GM21529 (cell line): ENCODE measurements around the gene MKI67.

ENCODE experiments used
- ATAC-seq: cut with Tn5 transposase; IDR thresholded peaks from one replicate; pipeline ENCODE4 v1.9.1; 2021; ENCODE audit not compliant: unreplicated experiment

Gene MKI67

DNA sequence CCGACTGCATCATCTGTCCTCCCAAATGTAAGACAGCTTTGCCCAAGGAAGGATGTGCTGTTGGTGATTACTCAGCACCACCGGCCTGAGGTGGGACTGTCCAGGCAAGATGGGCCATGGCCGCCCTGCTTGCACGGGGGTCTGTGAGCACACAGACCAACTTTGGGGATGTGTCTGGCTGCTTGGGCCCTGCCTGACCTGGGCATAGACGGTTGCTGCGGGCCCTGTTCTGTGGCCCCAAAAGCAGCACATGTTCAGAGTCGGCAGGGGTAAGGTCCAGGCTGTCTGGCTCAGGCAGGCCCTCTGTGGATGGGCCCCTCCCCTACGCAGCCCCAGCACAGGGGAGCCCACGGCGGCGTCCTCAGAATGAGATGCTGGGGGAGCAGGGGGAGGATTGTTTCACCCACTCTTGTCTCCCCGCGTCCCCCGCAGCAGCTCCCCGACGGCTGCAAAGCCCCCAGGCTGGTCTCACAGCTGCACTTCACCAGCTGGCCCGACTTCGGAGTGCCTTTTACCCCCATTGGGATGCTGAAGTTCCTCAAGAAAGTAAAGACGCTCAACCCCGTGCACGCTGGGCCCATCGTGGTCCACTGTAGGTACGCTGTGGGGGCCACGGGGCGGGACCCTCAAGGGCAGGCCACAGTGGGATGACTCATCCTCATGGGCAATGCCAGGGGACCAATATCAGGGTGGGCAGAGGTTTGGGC is 58.4 kb downstream of the MKI67 start:
- no peak for ATAC-seq

DNA sequence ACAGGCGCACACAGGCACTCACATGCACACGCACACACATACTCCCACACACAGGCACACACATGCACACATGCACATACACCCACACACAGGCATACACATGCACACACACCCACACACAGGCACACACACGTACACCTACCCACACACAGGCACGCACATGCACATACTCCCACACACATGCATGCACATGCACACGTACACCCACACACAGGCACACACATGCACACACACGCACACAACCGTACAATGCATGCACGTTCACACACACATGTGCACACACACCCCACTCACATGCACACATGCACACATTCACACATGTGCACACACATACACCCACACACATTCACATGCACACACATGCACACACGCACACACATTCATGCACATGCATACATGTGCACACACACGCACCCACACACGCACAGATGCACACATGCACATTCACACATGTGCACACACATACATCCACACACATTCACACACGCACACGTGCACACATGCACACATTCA is 59.3 kb downstream of the MKI67 start:
- ATAC-seq = no peak

DNA sequence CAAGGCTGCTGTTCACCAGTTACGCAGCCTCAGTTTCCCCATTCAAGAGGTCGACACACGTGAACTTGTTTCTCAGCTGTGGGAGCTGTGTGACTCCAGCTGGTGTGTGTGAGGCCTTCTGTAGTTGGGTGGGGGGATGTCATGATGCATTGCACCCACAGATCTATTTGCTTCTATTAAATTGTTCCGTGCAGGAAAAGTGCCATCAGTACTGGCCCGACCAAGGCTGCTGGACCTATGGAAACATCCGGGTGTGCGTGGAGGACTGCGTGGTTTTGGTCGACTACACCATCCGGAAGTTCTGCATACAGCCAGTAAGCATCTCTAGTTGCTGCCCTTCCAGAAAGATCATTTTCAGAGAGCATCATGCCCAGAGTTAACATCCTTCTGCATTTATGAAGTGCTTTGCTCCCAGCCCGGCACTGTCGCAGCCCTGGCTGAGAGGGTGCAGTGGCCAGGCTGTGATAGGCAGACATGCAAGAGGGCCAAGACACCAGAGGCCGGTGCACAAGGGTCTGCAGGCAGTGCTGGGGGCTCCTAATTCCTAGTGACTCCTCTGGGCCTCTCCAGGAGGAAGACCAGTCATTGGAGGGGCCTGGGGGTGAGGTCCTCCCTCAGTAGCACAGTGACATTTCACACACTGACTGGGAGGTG is 60.2 kb downstream of the MKI67 start:
- ATAC-seq = no peak

DNA sequence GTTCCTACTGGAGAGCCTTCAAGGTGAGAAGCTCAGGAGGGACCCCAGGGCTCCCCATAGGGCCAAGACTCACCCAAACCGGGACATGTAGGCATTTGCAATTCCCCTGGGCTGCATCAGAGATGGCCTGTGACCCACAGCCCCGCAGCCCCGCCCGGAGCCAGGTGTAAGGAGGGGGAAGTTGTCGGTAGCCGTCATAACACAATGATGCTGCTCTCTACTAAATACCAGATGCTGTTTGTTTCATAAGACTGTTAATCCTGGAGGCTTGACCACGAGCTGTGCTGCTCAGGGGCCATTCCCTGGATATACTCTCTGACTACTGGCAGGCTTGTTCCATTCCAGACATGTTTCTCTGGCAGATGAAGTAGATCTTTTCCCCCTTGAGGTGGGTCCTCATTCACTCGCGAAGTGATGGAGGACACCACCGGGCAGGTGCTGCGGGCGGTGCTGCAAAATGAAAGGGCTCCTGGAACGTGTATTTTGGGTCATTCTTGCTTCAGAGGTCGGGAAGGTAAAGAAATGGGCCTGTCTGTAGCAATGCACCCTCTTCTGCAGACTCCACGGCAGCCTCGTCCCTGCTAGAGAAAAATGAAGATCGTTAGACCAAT is 61.1 kb downstream of the MKI67 start:
- ATAC-seq = no peak

DNA sequence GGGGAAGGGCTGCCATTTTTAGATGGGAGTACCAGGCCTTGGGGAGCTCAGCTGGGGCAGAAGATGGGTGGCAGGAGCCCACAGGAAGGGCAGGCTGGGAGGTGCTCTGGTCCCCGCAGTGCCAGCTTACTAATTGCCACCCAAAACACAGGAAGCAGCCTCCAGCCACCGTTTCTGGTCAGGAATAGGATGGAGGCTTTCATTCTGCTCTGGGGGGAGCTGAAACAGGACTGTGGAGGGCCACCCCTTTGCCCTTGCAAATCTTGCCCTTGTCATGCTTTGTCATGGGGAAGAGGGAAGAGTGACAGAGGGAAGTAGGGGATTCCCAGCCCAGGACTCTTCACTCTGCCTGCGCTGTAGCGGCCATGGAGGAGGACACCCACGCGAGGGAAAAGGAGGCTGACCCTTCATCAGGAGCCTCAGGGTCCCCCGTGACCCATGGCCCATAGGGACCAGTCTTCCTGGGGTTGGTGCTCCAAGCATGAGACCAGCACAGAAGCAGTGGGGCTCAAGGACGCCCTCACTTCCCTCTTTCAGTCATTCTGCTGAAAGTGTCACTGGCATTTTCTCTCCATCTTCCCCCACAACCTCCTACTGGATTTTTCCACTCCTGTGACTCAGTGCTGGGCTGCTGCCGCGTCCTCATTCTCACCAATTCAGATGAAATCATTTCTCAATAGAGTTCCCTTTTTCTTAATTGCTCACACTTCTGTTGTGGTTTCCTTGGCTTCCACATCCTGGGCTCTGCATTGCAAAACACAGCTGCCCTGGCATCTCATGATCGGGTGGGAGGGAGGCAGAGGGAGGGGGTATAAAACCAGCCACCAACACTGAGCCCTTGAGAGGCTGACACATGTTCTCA is 61.9 kb downstream of the MKI67 start:
- ATAC-seq = peak; percentile 50

DNA sequence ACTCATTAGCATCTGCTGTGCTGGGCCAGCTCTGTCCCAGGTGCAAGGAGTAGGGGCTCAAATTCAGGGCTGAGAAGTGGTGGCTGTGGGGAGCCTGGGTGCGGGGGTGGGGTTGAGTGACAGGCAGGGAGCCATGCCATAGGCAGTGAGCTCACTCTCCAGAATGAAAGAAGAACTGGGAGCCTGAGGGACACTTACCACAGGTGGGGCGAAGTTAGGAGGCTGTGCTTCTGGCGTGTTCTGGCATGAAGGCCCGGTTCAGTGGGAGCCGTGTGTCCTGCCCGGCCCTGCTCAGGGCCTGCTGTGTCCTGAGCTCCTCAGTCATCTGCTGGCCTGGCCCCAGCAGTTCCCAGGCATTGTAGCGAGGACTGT is 62.5 kb downstream of the MKI67 start:
- ATAC-seq = peak; percentile 29

DNA sequence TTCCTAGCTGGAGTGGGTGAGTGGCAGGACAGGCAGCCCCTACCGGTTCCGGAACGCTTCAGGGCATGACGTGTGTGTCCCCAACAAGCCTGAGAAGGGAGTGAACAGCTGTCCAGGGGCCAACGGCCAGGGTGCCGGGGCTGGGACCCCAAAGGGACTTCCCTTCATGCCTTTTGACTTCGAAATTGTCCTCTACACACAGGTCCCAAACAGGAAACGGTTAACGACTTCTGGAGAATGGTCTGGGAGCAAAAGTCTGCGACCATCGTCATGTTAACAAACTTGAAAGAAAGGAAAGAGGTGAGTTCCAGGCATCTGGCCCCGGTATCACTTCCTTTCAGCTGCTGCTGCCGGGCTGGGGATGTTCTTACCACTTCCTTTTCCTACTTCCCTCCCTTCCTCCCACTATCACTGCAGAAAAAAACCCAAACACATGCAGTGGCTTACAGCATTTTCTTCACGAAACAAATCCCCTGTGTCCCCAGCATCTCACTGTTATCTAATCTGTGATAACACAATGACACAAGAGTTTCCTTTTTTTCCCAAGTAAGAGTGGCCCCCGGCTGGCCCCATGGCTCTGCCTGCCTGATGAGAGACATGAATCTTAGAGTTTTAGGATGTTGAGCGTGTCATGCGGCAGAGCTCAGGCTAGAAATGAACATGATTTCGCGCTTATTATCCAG is 63.2 kb downstream of the MKI67 start:
- ATAC-seq = peak; percentile 48

DNA sequence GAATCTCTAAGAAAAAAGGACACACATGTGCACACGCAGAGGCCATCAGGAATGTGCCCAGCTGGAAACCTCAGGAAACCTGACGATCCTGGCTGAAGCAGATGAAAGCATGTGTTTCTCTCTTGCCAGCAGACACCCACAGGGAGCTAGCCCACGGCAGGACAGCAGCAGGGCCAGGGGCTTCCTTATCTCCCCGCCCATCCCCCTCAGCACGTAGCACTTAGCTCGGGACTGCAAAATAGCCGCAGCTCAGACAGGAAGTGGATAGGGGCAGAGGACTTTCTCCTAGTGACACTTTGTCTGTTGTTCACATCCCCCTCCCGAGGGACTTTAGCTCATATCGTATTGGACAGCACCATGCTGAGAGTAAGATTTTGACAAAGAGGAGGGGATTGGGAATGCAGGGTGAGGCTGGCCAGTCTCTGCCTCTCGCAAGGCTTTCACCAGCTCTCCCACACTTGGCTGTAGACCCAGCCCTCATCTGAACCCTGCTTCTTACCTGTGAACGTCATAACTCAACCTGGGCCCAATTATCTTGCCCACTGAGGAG is 63.8 kb downstream of the MKI67 start:
- no peak for ATAC-seq

DNA sequence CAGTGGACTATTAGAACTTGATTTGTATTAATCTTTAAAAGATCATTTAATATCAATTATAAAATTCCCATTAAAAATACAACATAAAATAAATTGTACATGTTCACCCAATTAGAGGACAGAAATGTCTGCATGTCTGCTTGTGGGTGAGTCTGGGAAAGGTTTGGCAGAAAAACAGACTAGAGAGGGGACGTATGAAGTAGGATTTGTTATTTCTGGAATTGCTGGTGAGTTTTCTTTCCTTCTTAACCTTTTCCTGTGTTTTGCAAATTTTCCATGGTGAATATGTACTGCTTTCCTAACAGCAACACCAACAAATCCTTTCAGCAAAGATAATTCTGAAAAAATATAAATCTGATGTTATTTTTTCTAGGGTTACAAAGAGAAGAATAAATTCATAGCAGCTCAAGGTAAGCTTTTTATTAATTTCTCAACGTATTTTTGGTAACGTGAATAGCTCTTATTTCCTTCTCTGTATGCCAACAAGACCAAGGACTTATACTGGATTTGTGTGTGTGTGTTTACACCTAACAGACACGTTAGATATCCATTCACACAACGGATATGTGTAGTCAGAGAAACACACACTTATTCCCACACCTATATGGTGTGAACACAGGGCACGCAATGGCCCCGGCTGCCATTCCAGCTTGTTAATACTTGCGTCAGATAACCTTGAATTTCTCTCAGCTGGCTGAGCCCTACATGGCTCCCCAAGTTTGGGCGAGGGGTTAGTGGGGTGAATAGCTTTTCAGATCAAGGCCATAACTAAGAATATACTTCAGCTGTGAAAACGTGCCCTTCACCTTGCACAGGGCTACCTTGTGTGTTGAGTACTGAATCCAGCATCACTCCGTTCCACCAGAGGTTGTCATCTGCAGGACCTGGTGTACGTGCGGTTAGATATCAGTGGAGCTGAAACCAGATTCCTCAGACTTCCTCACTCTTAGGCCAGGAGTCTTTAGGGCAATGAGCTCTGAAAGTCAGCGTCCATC is 64.6 kb downstream of the MKI67 start:
- no peak for ATAC-seq

DNA sequence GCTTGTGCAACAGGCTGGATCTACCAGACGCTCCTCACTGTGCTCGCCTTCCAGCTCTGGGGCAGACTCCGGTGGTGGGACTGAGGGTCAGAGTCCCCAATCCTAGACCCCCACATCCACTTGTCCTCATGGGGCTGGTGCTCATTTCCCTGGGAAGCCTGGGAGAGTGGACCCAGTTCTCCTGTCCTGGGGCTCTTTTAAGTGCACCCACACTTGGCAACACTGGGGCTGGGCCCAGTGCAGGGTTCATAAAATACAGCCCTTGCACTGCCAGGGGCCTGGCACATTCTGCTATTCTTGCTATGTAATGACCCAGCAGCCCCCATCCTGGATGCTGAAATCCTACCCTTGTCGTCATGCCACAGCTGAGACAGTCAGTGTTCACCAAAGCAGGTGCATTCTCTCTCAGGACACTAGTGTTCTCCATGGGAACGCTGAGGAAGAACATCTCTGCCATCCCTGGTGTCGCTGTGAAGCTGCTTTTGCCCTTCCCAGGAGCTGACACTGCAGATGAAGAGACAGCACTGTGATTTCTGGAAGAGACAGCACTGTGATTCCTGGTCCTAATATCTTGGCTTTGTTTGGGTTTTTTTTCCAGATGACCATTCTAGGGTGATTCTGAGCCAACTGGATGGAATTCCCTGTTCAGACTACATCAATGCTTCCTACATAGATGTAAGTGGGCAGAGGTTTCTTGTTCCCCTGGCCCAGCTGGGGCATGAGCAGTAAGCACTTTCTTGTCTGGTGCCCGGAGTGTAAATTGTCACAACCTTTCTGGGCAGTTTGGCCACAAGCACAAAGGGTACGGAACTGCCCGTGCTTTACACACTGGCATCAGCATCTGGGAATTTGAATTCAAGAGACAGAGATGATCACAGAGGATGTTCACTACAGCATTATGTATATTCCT is 65.6 kb downstream of the MKI67 start:
- ATAC-seq = no peak

DNA sequence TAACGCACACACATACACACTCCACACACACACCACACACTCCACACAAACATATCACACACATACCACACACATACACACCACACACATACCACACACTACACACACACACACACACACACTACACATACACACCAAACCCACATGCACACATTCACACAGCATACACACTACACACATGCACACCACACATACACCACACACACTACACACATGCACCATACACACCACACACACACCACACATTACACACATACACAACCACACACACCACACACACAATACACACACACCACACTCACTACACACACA is 66.3 kb downstream of the MKI67 start:
- no peak for ATAC-seq

DNA sequence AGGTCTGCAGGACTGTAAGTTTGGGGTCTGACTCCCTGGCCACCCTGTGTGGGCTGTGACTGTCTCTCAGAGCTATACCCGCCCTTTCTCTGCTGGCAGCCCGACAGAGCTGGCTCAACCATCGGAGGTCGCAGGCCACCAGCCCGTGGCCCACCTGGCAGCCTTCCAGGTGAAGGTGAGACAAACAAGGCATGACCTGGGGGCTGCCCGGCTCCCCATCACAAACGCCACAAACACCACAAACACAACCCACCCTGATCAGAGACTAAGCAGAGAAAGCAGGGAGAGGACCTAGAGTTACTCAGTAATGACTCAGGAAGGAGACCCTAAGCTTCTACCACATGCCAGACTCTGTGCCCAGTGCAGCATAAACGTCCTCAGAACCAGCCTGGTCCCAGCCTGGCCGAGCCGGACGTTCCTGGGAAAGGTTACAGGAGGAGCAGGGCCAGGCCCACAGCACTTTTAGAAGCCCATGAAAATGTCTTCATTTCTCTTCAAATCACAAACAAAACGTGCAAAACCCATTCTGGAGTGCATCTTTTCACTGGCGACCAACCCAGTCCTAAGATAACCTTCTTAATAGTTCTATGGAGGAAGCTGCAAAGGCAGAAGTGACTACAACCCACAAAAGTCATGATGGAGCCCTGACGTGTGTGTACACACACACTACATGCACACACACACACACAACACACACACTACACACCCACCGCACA is 66.8 kb downstream of the MKI67 start:
- no peak for ATAC-seq

DNA sequence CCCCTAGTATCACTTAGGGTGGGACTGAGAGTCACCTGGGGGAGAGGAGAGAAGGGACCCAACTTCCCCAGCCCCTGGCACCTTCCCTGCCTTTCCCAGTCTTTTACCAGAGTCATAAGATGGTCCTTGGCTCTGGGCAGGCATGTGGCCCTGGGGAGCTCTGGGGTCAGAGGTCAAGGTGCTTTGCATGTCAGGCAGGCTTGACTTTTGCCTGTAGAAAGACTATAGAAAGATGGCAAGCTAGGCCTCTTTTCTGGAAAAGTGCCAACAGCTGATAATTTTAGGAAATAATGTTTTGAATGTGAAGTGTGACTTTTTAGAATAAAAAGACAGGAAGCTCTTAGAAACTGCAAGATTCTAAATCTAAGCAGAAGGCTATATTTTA is 67.5 kb downstream of the MKI67 start:
- ATAC-seq = no peak

DNA sequence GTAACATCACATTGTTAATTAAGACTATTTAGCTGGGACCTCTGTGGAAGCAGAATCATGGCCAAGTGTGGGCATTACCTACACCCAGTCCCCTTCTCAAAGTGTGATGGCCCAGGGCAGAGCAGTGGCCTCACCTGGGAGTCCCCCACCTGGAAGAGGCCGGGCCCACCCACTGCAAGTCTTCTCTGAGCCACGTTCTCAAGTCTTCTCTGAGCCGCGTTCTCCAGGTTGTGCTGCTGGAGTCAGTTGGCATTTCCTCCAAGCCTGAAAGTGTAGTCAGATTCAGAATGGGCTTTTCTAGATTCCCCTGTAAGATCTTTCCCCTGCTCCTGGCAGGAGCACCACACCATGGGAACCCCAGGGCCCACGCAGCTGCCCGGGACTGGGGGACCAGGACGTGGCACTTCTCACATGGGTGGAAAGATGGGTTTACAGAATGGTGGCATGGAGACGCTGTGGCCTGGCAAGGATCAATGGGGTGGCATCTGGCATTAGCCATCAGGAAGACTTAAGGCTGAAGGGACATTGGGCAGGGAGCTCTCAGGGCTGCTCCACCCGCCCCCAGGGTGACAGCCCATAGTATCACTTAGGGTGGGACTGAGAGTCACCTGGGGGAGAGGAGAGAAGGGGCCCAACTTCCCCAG is 68.0 kb downstream of the MKI67 start:
- no peak for ATAC-seq

DNA sequence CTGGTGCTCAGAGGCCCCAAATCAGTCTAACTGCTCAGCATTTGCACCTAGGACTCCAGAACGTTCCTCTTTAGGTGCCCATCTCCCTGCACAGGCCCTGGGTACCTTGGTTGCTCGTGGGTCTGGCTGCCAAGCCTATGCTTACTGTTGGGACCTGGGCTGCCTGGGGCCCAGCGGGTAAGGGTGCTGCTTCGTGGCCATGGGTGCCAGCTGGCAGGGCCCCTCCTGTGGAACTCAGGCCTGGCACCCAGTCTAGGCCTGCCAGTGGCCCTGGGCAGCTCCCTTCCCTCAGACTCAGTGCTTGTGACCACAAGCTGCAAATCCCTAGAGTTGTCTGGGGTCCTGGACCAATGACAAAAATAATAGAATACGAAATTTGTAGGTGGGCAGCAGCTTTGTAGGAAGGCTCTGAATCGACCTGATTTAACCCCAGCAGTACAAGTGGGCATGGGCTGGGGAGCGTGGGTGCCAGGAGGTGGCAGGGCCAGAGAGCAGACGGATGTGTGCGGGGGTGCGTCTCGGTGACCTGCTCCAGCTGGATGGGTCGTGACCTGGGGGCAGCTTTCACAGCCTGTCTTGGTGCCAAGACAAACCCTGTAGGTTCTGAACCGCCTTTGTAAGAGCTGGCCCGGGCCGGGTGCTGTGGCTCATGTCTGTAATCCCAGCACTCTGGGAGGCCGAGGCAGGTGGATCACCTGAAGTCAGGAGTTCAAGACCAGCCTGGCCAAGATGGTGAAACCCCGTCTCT is 69.7 kb downstream of the MKI67 start:
- no peak for ATAC-seq

DNA sequence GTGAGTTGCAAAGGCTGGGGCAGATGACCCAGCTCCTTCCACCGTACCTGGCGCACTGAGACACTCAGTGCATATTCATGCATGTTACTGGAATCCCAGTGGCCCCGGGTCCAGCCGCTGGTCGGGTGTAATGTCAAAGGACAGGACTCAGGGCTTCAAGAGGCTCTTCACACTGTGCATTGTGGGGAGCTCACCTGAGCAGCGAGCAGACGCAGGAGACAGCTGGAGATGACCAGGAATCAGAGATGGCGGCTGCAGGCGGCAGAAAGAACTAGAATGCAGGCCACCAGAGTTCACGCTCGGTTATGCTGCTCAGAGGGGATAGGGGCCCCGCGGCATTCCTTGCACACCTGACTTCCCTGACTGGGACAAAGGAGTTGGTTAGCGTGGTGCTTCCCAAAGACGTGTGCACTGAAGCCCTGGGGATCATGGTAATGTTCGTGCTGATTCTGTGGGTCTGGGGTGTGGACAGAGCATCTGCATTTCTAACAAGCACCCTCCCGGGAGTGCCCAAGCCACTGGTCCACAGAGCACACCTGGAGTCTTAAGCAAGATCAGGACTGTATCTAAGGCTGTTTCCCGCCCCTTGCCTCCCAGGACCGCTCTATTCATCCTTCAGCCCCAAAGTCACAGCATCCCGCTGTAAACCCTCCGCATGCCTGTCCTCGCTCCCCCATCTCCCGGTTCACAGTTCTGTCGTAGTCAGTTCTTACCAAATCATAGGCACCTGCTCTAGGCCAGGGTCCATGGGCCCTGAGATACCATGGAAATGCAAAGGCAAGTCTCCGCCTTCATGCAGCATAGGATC is 71.0 kb downstream of the MKI67 start:
- no peak for ATAC-seq
